Pulmonary artery endothelial cell (primary cell): ENCODE measurements around the gene HS3ST2. TPM values are rescaled to one million over a fixed set of nuclear protein-coding genes. Genes with fewer than 3 reads are reported as not detected.
"Not testable (repeated sequence)": the region's sequence is repeated elsewhere in the genome, so short reads cannot be mapped to it uniquely, and the experiment has no call there.

ENCODE experiments used
- DNase-seq: peaks from one replicate; pipeline ENCODE4 v3.0.0-alpha.2; 2011; ENCODE audit warnings: low read depth, low spot score
- total RNA-seq: library from RNA; depleted of rRNA; stranded (reverse); fragments of >200 nt; gene quantifications from 2 replicates; pipeline ENCODE4 v1.2.3, GENCODE V29; 2014

The HS3ST2 gene
- total RNA-seq, 1 donor from 2014 or later: not detected

- DNase-seq: no peak
Measured at GRCh38 chr16:22813223-22813947, 577 bp upstream of the HS3ST2 start.

GRCh38 chr16:22814711-22815105 lies 746 bp downstream of the HS3ST2 start:
- DNase-seq: no peak

GRCh38 chr16:22815863-22816262 lies 1.9 kb downstream of the HS3ST2 start:
- DNase-seq: no peak

GRCh38 chr16:22816475-22816874 lies 2.5 kb downstream of the HS3ST2 start:
- no peak for DNase-seq

DNA sequence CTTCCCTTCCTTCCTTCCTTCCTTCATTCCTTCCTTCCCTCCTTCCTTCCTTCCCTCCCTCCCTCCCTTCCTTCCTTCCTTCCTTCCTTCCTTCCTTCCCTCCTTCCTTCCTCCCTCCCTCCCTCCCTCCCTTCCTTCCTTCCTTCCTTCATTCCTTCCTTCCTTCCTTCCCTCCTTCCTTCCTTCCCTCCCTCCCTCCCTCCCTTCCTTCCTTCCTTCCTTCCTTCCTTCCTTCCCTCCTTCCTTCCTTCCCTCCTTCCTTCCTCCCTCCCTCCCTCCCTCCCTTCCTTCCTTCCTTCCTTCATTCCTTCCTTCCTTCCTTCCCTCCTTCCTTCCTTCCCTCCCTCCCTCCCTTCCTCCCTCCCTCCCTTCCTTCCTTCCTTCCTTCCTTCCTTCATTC lies 4.8 kb downstream of the HS3ST2 start:
- not testable (repeated sequence) for DNase-seq

- DNase-seq: no peak
Measured at GRCh38 chr16:22838681-22839080, 24.7 kb downstream of the HS3ST2 start.

- DNase-seq: not testable (repeated sequence)
Measured at GRCh38 chr16:22842031-22842430, 28.1 kb downstream of the HS3ST2 start.

DNA sequence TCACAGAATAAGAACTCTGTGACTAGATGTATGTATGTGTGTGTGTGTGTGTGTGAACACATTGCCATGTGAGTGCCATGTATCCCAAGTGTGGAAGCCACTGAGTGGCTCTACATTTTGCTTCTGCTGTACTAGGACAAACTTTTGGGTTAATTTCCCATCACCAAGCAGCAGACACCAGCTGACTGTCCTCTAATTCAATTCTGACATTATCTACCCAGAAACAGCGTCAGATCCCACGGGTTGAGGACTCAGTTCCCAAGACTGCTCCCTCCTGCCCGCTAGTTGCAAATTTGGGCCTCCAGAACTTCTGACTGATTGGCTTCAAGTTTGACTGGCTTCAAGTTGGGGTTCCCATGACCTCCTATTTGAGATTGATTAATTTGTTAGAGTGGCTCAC lies 29.2 kb downstream of the HS3ST2 start:
- no peak for DNase-seq

DNA sequence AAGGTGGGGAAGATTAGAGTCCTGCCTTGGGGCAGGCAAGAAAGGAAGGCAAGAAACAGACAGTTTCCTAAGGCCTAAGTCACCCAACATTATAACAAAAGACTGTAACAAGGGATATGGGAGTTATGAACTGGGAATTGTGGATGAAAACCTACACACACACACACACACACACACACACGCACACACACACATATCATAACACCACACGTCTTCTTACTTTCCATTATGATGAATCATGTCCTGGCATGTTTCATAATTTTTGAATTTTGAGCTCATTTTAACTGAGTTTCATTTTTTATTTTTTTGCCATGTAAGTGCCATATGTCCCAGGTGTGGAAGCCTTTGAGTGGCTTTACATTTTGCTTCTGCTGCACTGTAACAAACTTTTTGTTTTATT lies 29.9 kb downstream of the HS3ST2 start:
- no peak for DNase-seq

GRCh38 chr16:22844416-22844815 lies 30.5 kb downstream of the HS3ST2 start:
- no peak for DNase-seq

DNA sequence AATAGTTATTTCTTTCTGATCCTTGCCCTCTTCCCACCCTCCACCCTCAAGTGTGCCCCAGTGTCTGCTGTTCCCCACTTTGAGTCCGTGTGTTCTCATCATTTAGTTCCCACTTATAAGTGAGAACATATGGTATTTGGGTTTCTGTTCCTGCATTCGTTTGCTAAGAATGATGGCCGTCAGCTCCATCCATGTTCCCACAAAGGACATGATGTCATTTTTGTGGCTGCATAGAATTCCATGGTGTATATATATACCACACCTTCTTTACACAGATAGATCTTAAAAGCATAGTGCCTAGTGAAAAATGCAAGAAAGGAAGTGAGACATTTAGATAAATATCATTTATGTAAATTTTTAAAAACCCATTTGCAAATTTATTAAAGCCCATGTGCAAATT lies 33.1 kb downstream of the HS3ST2 start:
- no peak for DNase-seq

DNA sequence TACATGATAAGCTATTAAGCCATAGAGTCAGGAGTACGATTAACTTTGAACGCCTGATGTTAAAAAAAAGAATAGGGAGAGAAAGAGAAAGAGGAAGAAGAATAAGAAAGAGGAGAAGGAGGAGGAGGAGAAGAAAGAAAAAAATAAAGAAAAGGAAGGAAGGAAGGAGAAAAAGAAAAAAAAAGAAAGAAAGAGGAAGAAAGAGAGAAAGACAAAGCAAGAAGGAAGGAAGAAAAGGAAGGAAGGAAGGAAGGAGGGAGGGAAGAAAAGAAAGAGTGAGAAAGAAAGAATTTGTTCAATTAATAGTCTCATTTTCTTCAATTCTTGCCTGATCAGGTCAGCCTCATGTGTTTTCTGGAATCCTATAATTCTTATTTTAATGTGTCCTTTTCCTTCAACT lies 33.7 kb downstream of the HS3ST2 start:
- no peak for DNase-seq

GRCh38 chr16:22848451-22848850 lies 34.5 kb downstream of the HS3ST2 start:
- no peak for DNase-seq

DNA sequence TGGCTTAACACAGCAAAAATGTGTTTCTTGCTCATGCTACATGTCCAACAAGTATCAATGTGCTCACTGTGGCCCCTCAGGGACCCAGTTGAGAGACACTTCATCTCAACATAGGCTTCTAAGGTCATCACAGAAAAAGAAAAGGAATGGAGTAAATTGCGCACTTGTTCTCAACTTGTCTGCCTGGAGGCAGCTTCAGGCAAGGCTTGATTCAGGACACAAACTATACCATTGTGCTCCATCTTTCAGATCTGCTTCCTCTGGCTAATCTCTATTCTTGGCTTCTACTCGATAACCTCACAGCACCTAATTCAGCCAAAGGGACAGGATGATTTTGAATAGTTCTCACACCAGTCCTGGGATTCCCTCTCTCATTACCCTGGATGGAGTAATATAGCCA lies 35.6 kb downstream of the HS3ST2 start:
- no peak for DNase-seq

GRCh38 chr16:22855231-22855630 lies 41.3 kb downstream of the HS3ST2 start:
- no peak for DNase-seq

GRCh38 chr16:22857296-22858025 lies 43.5 kb downstream of the HS3ST2 start:
- no peak for DNase-seq

GRCh38 chr16:22859925-22860324 lies 46.0 kb downstream of the HS3ST2 start:
- no peak for DNase-seq

GRCh38 chr16:22861580-22861979 lies 47.6 kb downstream of the HS3ST2 start:
- DNase-seq: no peak

DNA sequence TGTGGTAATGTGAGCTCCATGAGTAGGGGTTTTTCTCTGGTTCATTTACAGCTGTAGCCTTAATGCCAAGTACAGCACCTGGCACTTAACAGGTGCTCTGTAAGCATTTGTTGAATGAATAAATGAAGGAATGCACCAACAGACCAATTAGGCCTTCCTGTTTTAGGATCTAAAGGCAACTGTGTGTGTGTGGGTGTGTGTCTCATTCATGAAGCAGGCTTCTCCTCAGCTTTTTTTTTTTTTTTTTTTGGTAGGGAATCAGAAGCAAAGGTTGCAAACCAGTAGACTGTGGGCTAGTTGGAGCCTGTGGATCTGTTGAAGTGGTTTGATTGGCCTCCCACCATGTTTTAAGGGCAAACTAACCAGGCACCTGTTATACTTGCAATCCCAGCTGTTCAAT lies 48.1 kb downstream of the HS3ST2 start:
- DNase-seq: no peak

- DNase-seq: no peak
Measured at GRCh38 chr16:22864375-22864774, 50.4 kb downstream of the HS3ST2 start.

GRCh38 chr16:22868593-22869224 lies 54.7 kb downstream of the HS3ST2 start:
- no peak for DNase-seq

DNA sequence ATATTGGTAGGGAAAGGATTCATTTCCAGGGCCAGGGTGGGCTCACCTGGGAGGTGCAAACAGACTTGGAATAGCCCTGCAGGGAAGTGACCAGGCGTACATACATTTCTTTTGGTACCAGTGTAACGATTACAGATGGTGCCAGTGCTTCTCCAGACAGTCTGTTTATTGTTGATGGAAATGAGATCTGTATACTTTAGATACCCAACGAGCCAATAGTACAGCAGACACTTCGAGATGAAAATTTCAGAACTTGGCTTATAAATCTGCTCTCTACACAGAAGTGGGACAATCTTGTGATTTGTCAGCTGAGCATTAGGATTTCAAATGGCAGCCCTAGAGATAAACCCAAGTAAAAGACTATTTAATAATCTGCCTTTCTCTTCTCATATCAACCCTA lies 57.9 kb downstream of the HS3ST2 start:
- DNase-seq: no peak

DNA sequence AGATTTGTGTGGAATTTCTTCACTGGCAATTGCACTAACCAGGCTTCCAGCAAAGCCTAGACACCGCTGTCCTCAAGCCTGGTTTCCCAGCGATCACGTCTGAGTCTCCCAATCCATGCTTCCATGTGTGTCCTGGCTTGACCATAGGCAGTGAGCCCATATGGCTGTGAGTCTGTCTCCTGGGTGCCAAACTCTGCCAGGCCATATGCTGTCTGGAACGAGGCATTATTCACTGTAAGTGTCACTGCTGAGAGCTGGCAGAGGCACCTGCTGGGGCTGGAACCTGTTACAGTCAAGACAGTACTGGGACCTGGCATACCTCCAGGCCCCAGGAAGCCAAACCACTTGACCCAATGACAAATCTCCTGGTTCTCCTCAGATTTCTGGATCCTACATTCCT lies 60.4 kb downstream of the HS3ST2 start:
- DNase-seq: no peak
